NCI-H748 (cell line): Measurements from ENCODE around the gene MEAK7.
A peak's percentile ranks its signal among the peaks of the same experiment; 100 is the strongest.
"Not testable (repeated sequence)": the region's sequence is repeated elsewhere in the genome, so short reads cannot be mapped to it uniquely, and the experiment has no call there.

ENCODE experiments used
- DNase-seq: peaks from one replicate; lab custom pipeline; 2025; ENCODE audit not compliant: unreplicated experiment; lab: John Stamatoyannopoulos, UW

Gene MEAK7

DNA sequence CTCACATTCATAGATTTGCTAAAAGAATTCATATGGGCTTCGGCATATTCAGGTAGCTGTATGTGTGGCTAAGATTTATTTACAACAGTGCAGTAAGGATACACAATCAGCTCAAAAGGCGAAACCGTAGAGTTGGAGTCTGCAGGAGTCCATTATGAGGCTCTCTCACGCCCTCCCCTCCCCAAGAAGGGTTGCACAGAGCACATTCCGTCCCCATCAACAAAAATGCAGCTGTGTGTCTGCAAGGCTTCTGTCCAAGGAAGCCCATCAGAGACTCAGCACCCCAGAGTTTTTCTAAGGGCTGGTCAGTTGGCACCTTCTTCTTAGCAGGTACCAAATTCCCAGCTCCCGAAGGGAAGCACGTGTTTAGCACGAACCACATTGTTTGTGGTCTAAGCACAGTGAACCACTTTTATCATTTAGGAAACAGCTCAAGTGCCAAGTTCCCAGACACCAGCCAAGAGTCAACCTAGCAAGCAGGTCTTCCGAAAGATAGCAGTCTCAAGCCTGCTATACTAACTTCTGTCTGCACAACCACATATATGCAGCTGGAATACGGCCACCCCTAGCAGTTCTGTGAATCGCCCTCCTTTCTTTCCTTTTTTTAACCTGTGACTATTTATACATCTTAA, 28.5 kb upstream of the MEAK7 start:
- DNase-seq = no peak

DNA sequence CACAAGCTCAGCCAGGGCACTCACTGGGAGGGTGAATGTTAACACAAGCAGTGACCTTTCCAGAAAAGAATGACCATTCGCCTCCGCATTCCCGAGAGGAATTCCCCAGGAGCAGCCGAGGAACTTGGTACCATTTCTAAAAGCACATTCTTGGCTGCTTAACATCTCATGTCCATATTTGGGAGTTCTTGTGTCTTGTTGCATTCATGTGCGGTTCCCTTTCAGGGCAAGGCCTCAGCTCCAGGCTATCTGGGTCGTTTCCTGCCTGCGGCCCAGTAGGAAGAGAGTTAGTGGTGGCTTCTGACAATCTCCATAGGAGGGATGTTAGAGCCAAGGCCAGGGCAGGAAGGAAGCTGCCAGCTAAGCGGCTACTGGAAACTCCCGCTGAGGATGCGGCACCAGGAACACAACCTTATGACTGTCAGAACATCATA, 27.8 kb upstream of the MEAK7 start:
- no peak for DNase-seq

DNA sequence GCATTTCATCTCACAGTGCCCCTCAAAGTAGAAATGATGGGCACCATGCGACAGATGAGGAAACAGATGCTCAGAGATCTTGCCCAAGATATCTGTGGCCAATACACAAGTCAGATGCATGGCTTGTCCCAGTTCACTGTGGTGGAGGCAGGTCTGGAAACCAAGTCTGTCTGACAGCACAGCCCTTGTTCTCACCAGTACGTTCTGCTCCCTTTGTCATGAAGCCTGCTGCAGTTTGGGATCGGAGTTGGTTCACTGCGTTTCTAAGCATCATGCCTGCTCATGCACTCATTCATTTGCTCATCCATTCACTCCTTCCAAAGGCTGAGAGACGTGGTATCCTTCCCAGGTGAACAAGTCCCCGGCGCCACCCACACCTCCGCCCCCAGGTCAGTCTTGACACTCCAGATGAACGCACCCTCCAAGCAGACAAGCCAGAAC, 27.2 kb upstream of the MEAK7 start:
- DNase-seq = no peak

DNA sequence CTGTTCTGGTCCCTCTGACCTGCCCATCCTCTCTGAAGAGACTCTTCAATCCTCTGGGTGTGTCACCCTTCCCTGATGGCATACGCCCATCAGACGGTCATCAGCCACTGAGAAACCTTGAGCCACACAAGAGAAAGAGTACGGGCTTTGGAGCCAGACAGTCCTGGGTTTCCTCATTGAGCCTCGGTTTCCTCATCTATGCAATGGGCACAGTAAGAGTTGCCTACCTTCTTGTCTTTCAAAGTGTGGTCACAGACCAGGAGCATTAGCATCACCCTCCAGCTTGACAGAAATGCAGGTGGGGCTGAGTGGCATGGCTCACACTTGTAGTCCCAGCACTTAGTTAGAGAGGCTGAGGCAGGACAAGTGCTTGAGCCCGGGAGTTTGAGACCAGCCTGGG, 26.1 kb upstream of the MEAK7 start:
- no peak for DNase-seq

DNA sequence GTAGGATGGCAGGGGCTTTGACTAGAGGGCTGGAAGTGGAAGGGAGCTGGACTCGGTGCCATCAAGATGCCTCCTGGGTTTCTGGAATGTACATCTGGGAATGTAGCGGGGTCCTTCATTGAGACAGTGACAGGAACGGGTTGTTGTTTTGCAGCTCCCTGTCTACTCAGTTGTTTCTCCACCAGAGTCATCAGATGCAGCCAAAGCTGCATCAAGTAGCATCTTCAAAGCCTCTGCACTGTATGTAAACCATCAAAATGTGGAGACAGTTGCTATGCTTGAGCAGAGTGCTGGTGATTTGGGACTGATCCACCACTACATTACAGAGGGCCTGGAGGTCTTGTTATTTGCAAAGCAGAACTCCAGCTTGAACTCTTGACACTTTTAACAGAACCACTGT, 25.1 kb upstream of the MEAK7 start:
- no peak for DNase-seq

DNA sequence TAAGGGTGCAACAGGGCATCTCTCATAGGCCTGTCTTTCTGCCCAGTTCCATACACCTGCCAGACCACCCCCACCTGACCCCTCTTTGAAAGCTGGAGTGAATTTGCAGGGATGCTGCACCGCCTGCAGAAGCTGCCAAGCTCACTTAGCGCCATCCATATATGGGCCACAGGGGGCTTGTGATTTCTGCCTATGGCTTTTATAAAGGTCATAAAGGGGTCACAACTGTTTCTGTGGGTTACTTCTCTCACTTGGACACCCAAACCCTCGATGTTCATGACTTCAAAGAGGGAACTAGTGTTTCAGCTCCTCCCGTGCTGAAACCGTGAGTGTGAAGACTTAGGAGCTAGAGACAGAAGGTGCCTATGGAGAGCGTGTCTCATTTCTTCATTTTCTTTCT, 23.9 kb upstream of the MEAK7 start:
- DNase-seq = no peak

DNA sequence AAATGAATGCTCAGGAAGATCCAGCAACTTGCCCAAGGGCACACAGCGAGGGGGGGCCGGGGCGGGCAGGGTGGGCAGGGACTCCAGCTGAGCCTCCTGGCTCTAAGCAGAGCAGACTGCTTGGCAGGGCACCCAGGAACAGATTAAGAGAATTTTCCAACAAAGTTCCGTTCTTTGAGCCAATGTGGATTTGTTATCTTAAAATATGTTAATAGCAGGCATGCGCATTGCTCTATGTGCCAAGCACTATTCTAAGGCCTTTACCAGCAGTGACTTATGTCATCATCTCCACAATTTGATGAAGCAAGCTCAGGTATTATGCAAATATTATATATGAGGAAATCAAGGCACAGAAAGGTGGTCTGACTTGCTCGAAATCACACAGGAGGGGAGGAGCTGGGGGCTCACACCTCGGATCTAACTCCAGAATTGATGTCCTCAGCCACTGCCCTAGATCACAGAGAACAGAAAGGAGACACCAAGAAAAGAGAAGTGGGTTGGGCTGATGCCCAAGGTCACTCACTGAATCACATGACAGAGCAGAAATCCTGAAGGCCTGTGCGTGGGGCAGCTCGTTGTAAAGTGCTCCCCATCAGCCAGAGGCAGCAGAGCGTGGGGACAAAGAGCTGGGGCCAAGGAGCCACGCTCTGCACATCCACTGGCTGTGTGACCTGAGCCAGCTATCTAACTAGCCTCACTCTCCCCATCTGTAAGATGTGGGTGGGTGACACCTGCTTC, 23.2 kb upstream of the MEAK7 start:
- DNase-seq = no peak

DNA sequence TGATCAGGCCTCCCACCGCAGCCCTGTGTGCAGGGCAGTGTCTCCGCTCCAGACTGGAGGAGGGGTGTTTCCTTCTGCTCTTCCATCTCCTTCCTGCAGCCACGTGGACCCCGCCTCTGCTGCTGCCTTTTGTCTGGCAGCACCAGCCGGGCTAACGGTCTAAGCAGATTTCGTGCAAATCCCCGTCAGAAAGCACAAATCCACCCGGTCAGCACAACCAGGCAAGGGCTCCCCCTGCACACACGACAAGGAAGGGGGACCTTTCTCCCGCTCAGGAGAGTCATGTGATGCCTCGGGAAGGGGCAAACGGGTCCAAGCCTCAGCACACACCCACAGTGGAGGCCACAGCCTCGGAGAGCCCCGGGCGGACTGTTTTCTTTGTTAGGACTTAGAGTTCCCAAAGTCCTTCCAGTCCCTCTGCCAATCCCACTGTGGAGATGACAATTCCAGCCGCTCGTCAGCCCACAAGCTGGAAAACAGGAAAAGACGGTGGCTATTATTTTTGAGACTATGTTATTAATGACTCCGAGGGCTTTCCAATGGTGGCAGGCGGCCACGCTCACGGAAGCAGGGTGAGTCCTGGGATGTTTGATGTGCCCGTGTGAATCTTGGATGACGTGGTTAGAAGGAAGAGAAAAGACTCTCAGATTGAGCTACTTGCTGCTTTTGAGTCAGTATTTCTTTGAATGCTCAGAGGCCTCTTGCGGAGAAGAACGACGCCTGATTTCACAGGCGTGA, 22.5 kb upstream of the MEAK7 start:
- no peak for DNase-seq

DNA sequence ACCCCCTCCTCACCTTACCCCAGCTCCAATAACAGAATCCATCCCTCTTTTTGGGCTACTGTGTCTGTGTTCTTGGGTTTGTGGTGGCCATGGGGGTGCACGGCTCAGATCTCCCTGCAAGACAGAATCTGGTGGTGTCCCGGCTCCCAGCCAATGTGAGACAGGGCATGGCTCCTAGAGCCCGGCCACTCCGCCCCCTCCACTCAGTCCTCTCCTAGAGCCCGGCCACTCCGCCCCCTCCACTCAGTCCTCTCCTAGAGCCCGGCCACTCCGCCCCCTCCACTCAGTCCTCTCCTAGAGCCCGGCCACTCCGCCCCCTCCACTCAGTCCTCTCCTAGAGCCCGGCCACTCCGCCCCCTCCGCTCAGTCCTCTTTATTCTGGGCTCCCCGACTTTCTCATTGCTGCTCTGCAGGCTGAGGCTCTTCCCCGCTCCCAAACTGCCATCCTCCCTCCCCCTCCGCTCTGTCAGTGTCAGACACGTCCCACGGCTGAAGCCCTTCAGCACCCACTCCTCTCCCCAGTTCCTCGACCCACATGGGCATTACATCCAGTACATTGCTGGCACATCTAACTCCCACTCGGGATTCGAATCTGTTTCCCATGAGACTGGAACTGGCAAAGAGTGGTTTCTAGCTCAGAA, 20.6 kb upstream of the MEAK7 start:
- DNase-seq = not testable (repeated sequence)

DNA sequence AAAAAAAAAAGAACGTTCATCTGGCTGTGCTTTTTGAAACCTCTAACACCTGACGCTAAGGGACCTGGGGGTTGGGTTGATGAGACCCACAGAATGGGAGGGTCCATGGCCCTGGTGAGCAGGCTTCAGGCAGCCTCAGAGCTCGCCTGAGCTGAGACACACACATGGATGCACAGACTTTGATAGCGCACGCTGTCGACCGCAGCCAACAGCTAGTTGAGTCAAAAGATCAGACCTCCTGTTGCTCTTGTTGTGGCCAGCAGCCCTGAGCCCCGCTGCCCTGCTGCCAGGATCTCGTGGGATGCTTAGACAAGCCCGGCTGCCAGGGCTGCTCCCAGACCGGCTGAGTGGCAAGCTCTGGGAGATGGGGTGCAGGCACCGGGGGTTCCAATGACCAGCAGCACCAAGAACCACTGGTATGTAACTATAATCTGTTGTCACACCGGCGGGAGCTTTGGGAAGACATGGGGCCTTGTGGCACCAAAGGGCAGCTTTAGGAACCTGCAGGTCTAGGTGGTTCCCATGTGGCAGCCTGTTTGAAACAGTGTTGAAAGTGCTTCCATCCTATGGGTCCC, 20.0 kb upstream of the MEAK7 start:
- DNase-seq = no peak

DNA sequence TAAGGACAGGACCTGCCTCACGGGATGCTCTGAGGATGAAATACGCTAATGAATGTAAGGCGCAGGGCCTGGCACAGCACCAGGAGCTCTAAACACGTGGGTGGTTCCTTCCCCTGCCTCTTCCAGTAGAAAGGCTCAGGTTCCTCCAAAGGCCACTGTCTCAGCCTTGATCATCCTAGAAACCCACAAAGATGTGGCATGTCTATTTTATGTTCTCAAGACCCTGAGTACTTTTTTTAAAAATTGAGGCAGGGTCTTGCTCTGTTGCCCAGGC, 17.0 kb upstream of the MEAK7 start:
- DNase-seq = no peak

DNA sequence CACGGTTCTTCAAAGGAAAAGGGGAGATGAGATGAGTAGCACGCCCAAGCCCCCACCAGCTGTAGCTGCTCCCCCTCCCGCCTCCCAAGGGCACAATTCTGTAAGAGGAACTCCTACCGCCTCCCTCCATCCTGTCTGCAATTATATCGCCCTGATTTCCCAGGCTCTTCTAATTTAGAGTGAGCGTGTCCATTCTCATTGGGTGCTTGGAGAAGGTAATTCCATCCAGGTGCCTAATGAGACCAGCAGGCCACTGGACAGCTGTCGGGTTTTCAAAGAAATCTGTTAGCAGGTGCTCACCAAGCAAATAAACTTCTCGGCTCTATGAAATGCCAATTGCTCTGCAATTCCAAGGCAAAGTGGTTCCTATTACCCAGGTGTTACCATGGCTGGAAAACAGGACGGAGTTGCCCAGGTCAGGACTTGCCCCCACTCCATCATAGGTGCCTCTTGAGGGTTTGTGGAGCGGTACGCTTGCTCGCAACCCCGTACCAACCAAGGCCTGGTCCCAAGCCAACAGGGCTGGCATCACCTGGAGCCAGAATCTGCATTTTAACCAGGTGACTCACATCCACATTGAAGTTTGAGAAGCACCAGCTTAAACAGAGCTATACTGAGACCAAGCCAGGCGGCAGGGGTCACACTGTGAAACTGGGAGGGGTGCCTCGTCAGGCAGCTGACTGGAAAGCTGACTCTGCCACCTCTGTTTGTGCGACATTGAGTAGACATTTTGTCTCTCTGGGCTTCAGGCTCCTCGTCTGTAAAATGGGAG, 16.5 kb upstream of the MEAK7 start:
- DNase-seq = peak; percentile 99

DNA sequence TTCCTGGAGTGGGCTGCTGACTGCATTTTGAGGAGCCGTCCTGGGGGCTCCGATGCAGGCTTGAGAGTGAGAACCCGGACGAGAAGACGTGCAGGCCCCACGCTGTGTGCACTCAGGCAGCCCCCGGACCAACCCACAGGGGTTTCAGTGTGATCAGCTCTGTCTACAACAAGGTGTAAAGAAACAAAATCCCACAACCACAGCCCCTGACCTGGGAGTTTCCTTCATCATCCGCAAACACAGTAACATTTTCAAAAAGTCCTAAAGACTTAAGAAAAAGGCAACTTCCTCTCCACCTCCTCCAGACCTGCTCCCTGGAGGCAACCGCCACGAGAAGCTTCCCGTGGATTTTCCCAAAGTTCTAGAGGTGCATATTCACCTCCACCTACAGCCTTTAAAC, 15.4 kb upstream of the MEAK7 start:
- DNase-seq = peak; percentile 45

DNA sequence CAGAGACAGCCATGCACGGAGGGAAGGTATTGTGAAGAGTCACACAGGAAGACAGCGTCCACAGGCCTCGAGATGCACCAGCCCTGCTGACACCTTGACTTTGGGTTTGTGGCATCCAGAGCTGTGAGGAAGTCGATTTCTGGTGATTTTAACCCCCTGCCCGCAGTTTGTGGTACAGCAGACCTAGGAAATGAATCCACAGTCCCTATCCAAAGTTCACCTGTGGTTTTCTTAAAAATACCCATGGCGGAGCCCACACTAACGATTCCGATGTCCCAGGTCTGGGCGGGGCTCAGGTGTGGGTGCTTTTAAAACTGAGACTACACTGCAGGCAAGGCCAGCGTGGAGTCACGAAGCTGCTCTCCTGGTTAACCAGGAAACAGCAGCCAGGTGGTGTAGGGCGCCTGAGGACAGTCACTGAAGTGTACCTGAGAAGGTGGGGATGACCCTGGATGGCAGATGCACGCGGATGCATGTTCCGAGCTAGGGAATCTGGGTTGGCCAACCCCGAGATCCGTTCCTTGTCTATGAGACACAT, 14.4 kb upstream of the MEAK7 start:
- DNase-seq = peak; percentile 90

DNA sequence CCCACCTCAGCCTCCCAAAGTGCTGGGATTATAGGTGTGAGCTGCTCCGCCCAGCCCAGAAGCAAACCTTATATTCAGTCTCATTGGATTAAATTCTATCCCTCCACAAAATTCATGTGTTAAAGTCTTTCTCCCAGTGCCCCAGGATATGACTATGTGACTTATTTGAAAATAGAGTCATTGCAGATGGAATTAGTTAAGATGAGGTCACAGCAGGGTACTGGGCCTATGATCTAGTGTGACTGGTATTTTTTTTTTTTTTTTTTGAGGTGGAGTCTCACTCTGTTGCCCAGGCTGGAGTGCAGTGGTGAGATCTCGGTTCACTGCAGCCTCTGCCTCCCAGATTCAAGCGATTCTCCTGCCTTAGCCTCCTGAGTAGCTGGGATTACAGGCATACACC, 13.8 kb upstream of the MEAK7 start:
- not testable (repeated sequence) for DNase-seq

DNA sequence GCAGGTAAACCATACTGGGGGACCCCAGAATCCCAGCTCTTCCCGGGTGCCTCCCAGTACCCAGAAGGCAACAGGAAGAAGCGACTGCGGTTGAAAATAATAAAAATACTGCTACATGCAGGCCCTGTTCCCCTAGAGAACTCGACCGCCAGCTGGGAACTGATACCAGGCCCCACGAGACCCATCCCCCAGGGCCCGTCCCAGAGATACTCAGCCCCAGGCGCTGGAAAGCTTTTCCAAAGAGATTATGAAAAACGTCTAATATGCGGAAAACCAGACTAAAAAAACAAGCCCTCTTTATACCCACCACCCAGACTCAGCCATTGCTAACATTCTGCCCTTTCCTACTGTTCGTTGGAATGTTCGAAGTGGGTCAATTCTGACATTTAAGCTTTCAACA, 12.9 kb upstream of the MEAK7 start:
- DNase-seq = no peak

DNA sequence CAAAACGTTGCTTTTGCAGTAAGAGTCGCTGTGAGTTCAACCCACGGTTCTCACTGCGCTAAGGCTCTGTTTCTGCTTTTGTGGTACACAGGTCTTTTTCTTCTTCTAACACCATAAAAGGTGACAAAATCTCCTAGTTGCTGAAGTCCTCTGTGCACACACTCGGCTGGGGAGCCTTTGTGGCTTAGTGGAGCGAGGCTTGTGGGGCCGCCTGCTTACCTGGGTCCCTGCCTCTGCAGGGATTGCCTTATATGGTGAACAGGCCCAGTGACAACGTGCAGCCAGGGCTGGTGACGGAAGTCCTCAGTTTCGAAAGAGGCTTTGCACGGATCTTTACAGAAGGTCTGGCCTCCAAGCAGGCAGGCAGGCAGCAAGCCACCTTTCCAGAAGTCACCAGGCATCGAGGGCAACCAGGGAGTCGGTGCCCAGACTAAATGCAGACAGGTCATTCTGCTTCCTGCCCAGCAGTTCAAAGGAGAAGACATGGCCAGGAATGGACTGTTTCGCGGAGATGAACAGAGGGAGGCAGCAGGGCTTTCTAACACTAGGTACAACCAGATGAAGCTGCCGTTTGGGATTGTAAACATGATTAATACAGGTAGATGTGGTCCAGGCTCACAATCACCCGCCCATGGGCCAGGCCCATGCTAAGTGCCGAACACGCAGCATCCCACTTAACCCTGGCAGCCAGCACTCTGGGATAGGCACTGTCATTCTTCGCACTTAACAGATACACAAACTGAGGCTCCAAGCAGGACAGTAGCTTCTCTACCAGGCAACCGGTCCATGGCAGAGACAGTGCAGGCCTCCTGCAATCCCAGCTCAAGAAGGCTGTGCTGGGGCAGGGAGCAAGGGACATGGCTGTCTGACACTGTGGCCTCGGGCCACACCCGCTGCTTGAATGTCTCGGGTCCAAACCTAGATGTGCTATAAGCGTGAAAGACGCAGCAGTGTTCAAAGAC, 10.7 kb upstream of the MEAK7 start:
- no peak for DNase-seq

DNA sequence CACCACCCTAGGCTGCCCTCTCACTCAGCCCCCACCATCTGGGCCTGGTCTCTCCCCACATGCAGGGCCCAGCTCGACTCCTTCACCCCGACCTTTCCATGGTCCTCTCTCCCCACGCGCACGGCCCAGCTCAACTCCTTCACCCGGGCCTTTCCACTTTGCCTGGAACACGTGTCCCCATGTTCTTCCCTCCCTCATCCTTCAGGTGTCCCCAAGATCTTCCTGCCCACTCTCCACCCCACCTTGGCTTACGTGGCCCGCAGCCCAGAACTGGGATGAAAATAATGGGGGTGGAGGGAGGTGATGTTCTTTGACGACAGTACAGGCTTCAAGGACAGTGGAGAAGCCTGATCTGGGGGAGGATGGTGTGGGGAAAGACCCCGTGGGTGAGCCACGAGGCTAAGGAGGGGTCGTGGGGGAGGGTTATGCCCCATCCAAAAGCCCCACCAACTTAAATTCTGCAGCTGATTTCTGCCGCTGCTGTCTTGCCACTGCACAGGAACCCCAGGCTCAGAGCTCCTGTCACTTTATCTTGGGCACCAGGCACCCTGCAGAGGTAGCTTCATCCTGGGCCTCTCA, 9.9 kb upstream of the MEAK7 start:
- no peak for DNase-seq

DNA sequence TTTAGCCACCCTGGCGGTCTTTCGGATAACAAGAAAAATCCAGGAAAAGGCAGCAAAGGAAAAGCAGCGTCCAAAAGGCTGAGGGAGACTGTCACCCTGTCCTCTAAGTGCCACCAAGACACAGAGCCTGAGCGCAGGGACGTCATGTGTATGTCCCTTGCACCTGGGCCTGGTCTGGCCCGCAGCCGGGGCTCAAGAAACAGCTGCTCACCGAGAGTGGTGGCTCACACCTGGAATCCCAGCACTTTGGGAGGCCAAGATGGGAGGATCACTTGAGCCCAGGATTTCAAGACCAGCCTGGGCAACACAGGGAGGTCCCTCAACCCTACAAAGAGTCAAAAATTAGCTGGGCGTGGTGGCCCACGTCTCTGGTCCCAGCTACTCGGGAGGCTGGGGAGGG, 9.2 kb upstream of the MEAK7 start:
- DNase-seq = no peak
